CD4-positive, alpha-beta T cell treated with Interleukin-1 beta for 1 hour (primary cell): Measurements from ENCODE around the gene FAM3D.

ENCODE experiments used
- DNase-seq, 2 donors: peaks; one replicate each; pipeline ENCODE4 v3.0.0-alpha.2; 2020 to 2022

The FAM3D gene

GRCh38 chr3:58588030-58588614 lies 78.5 kb downstream of the FAM3D start:
- no peak for DNase-seq

GRCh38 chr3:58586776-58587192 lies 79.8 kb downstream of the FAM3D start:
- DNase-seq = no peak

DNA sequence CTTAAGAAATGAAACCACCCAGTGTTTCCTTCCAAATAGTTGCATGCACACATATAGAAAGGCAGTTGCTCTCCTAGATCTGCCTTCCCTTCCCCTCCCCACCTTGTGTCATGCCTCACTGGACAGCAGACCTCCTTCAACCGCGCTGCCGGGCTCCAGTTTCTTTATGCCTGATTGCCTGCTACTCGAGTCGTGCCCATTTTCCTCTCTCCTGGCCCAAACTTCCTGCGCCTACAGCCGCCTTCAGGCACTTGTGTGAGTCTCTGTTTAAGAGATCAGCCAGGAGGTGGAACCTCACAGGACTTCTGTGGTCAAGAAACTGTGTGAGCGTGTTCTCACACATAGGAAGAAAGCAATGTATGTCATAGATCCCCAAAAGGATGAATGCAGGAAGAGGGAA lies 80.6 kb downstream of the FAM3D start:
- DNase-seq = no peak

DNA sequence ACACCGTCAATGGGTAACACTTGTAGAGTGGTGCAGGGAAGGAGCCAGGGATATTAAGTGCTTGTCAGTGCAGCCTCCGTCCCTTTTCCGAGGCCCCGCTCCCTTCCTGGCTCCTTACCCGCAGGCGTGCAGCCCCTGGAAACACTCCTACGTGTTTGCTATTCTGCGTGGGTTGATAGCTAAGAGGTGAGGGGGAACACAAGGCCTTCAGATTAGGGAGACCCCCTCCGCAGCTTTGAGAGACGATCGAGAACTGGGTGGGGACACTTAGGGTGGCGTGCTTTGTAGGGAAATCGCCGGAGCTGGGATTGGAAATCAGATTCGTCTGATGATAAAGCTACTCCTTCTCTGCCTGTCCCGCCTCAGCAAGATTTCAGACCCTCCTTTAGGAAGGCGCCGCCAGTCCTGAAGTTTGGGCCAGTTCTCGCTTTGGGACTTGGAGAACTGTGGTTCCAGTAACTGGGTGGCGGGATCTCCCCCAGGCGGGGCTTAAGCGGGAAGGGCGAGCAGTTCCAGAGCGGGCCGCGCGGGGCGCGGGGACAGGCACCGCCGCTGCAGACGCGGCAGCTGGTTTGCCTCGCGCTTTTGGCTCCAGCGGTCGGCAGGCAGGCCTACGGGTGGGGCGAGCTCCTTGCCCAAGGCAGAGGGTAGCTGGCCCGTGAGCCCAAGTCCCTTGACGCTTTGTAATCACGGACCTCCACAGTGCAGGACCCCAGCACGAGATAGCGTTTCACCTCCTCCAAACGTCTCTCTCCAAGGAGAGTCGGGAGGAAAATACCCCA lies 81.4 kb downstream of the FAM3D start:
- peak; percentile 44 to 52 for DNase-seq

DNA sequence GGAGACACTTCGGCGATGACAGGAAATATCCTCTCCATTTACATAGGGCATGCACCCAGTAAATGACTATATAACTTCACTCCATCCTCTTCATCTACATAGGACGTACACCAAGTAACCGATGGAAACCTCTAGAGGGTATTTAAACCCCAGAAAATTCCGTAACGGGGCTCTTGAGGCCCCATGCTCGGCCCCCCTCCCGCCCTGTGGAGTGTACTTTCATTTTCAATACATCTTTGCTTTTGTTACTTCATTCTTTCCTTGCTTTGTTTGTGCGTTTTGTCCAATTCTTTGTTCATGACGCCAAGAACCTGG lies 81.9 kb downstream of the FAM3D start:
- no peak for DNase-seq
